ENCODE results near the gene KAT6B. TPM values are rescaled to one million over a fixed set of nuclear protein-coding genes. Genes with fewer than 3 reads are reported as not detected.

Gene KAT6B
- total and polyA plus RNA-seq, 2 of the 8 experiments (the other 6 are each of a cell fraction or from before 2014, with no cell fraction given) = 7.3 to 30.8 TPM

DNA sequence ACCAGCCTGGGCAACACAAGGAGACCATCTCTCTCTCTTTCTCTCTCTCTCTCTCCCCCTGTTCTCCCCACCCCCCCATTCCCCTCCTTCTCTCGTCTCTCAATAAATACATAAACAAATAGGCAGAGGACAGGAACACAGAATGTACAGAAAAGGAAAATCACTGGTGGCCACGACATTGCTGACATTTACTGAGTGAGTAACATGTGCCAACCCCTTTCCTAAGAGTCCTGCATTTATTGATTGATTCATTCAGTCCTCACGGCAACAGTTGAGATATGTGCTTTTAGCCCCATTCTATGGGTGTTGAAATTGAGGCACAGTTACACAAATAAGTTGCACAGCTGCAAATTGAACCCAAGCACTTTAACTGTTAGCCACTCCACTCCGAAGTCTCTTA is 170.8 kb downstream of the KAT6B start:
- no peak overlapping the region for H2AK5ac ChIP-seq (ENCODE audit: low read depth, low read length)
- no peak for DNase-seq (ENCODE audit: low read depth in 1 of 2, low spot score in 2 of 2)
- no peak overlapping the region for H4K5ac ChIP-seq (ENCODE audit: insufficient read length, low read depth, low read length)
- H3K18ac ChIP-seq (ENCODE audit: extremely low read depth, low read length) = no peak overlapping the region
- H3K23ac ChIP-seq (ENCODE audit: insufficient read length) = no peak overlapping the region
- no peak overlapping the region for H2AFZ ChIP-seq (ENCODE audit: low read length)
- H3K27ac ChIP-seq (ENCODE audit: low read depth, low read length) = no peak overlapping the region
- no peak overlapping the region for H2BK12ac ChIP-seq (ENCODE audit: low read depth, low read length)
- H2BK20ac ChIP-seq (ENCODE audit: low read length) = no peak overlapping the region
- ChIA-PET CTCF (ENCODE audit: partially characterized antibody) (interaction anchor here (1.1 kb wide), 1 partner anchor 22 kb away, joined by 3 read pairs; no protein-coding TSS in a partner anchor), POLR2A (ENCODE audit: partially characterized antibody) (no interaction called here)
- H3K4me2 ChIP-seq (ENCODE audit: insufficient read depth in 1 of 2, low read depth in 2 of 2, low read length in 2 of 2) = no peak overlapping the region
- no peak overlapping the region for H3K9ac ChIP-seq (replicated peaks in 1 of 4; ENCODE audit: extremely low read depth in 1 of 4, low read depth in 3 of 4, low read length in 3 of 4)
- no peak overlapping the region for H3K56ac ChIP-seq (replicated peaks; ENCODE audit: insufficient read length, low read depth, low read length)
- no peak overlapping the region for H4K91ac ChIP-seq (replicated peaks; ENCODE audit: insufficient read length, low read length)
- no peak overlapping the region for H3K4me3 ChIP-seq (ENCODE audit: extremely low read depth in 1 of 4, insufficient read depth in 2 of 4, low read depth in 3 of 4, low read length in 4 of 4)
- peaks cover 0 to 2% (median 0%) of the 10 kb centered on the region in 4 experiments; a peak in 1 of 7 replicates for H3K4me1 ChIP-seq (replicated peaks in 1 of 4; ENCODE audit: control insufficient read depth in 3 of 4, insufficient read depth in 4 of 4, low read length in 3 of 4)
- H3K14ac ChIP-seq (ENCODE audit: insufficient read length) = no peak overlapping the region
- no peak overlapping the region for H4K8ac ChIP-seq (ENCODE audit: extremely low read depth, insufficient read depth, low read length)
- H3K23me2 ChIP-seq (ENCODE audit: low read depth, low read length) = no peaks in the 10 kb centered on the region
- H3K27me3 ChIP-seq (replicated peaks in 1 of 4; ENCODE audit: control insufficient read depth in 3 of 4, extremely low read depth in 1 of 4, insufficient read depth in 3 of 4, low read length in 3 of 4) = no peaks in the 10 kb centered on the region
- no peak for FAIRE-seq
- H3K79me2 ChIP-seq (ENCODE audit: control insufficient read depth in 1 of 2, insufficient read depth in 2 of 2, low read length in 2 of 2) = no peaks in the 10 kb centered on the region
- no peaks in the 10 kb centered on the region for H3K79me1 ChIP-seq (ENCODE audit: low read depth, low read length)
- H4K20me1 ChIP-seq (replicated peaks in 1 of 2; ENCODE audit: control insufficient read depth in 1 of 2, insufficient read depth in 2 of 2, low read length in 2 of 2) = peaks cover 1 to 2% of the 10 kb centered on the region in 2 experiments
- no peak overlapping the region for H3K4ac ChIP-seq (replicated peaks; ENCODE audit: insufficient read length, low read depth, low read length)
- no peak overlapping the region for H2BK5ac ChIP-seq (ENCODE audit: low read depth, low read length)
- peaks cover 0 to 8% (median 5%) of the 10 kb centered on the region in 4 experiments; a peak in 3 of 8 replicates for H3K36me3 ChIP-seq (ENCODE audit: control insufficient read depth in 2 of 4, insufficient read depth in 4 of 4, low read length in 3 of 4)
- H3K9me3 ChIP-seq (ENCODE audit: insufficient read depth in 2 of 2, low read depth in 1 of 2, low read length in 1 of 2) = no peaks in the 10 kb centered on the region
- WGBS, 2 experiments (ENCODE audit: extremely low coverage in 1 of 2, insufficient coverage in 1 of 2, insufficient read length in 1 of 2, insufficient replicate concordance in 2 of 2, low coverage in 1 of 2, low lambda C conversion rate in 2 of 2, missing lambda C conversion rate in 1 of 2) = 95 to 100% methylated on average over 1 to 4 of the region's 4 CpGs
- H2BK120ac ChIP-seq (replicated peaks; ENCODE audit: low read depth, low read length) = no peak overlapping the region
- H2BK15ac ChIP-seq (ENCODE audit: low read length) = no peak overlapping the region
- no peak for TF ChIP-seq BRCA1 (IDR thresholded peaks at IDR 0.05; ENCODE audit: low read depth, low read length)
- TF ChIP-seq, protein P1, sequence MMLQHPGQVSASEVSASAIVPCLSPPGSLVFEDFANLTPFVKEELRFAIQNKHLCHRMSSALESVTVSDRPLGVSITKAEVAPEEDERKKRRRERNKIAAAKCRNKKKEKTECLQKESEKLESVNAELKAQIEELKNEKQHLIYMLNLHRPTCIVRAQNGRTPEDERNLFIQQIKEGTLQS (IDR thresholded peaks at IDR 0.05; ENCODE audit: insufficient read depth, low read depth, low read length) = no peak
- no peak for TF ChIP-seq RBBP5 (IDR thresholded peaks at IDR 0.05; ENCODE audit: borderline replicate concordance, low read depth, low read length)
- TF ChIP-seq TEAD4 (IDR thresholded peaks at IDR 0.05; ENCODE audit: low read depth, low read length) = no peak
- TF ChIP-seq SUZ12 (IDR thresholded peaks at IDR 0.05; ENCODE audit: low read length) = no peak
- TF ChIP-seq, protein P2, sequence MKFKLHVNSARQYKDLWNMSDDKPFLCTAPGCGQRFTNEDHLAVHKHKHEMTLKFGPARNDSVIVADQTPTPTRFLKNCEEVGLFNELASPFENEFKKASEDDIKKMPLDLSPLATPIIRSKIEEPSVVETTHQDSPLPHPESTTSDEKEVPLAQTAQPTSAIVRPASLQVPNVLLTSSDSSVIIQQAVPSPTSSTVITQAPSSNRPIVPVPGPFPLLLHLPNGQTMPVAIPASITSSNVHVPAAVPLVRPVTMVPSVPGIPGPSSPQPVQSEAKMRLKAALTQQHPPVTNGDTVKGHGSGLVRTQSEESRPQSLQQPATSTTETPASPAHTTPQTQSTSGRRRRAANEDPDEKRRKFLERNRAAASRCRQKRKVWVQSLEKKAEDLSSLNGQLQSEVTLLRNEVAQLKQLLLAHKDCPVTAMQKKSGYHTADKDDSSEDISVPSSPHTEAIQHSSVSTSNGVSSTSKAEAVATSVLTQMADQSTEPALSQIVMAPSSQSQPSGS (IDR thresholded peaks at IDR 0.05; ENCODE audit: low read length) = no peak
- TF ChIP-seq POU5F1 (IDR thresholded peaks at IDR 0.05; ENCODE audit: low read depth, low read length) = no peak
- TF ChIP-seq POLR2A (IDR thresholded peaks at IDR 0.05; ENCODE audit: control extremely low read depth in 1 of 2, low read depth in 2 of 2, low read length in 2 of 2) = no peak
- no peak for TF ChIP-seq TAF7 (optimal IDR thresholded peaks at IDR 0.05; ENCODE audit: borderline replicate concordance, low read depth, low read length)
- TF ChIP-seq TCF12 (IDR thresholded peaks at IDR 0.05; ENCODE audit: low read depth, low read length) = no peak

All from H1 (cell line).